K562 (cell line): ENCODE measurements around the gene C2orf42. TPM values are rescaled to one million over a fixed set of nuclear protein-coding genes. Genes with fewer than 3 reads are reported as not detected.
A peak's percentile ranks its signal among the peaks of the same experiment; 100 is the strongest.

Source experiments
- CBX8 ChIP-seq: fragments of 200-600 bp; sonication (generic); IDR thresholded peaks from 2 replicates; pipeline ENCODE4 v1.6.1; 2012; ENCODE audit warnings: borderline replicate concordance, mixed run types, low read depth, mild to moderate bottlenecking, moderate library complexity, mixed read lengths, low read length, control low read depth, inconsistent platforms; ENCODE audit not compliant: poor library complexity, severe bottlenecking; ENCODE audit errors: extremely low read depth
- CHD4 ChIP-seq: fragments of 200-600 bp; sonication (generic); IDR thresholded peaks from 3 replicates; pipeline ENCODE4 v1.6.1; 2012; ENCODE audit warnings: low read depth, mild to moderate bottlenecking, mixed read lengths, low read length, inconsistent platforms; ENCODE audit not compliant: insufficient read depth, insufficient replicate concordance, poor library complexity, severe bottlenecking
- CHD7 ChIP-seq: fragments of 200-600 bp; sonication (generic); IDR thresholded peaks from one replicate; pipeline ENCODE4 v1.6.1; 2012; ENCODE audit warnings: mild to moderate bottlenecking, low read depth, low read length, inconsistent platforms
- HIVEP1 ChIP-seq: fragments of 250-450 bp; sonication (Bioruptor Pico); IDR thresholded peaks from 2 replicates; pipeline ENCODE4 v1.4.0; 2020; ENCODE audit warnings: mild to moderate bottlenecking
- MAZ ChIP-seq, 2 experiments: fragments of 450-650 bp in 1 of 2; sonication (generic) in 1 of 2; formaldehyde crosslinking; IDR thresholded peaks in 1 of 2; conservative IDR thresholded peaks in 1 of 2; 2 replicates each; pipeline versions ENCODE4 v1.4.0 to v1.5.0; 2020; ENCODE audit warnings: mild to moderate bottlenecking in 1 of 2, missing genetic modification reagents in 1 of 2
- NKRF ChIP-seq: fragments of 450-650 bp; IDR thresholded peaks from 2 replicates; pipeline ENCODE4 v1.6.1; 2016; ENCODE audit warnings: borderline replicate concordance
- RCOR1 ChIP-seq, 2 experiments: IDR thresholded peaks; 2 replicates each; pipeline ENCODE4 v1.6.1; 2012; ENCODE audit warnings: low read depth in 2 of 2, low read length in 2 of 2, borderline replicate concordance in 1 of 2, improper control_type of control experiment in 1 of 2
- TAF9B ChIP-seq: fragments of 450-650 bp; IDR thresholded peaks from 2 replicates; pipeline ENCODE4 v1.6.1; 2018; ENCODE audit warnings: mild to moderate bottlenecking; ENCODE audit not compliant: partially characterized antibody
- polyA plus RNA-seq, 8 experiments: library from polyadenylated mRNA; depleted of rRNA in 4 of 8; stranded (reverse) in 5 of 8; unstranded in 3 of 8; fragments of >200 nt; fragmentation: Nextera tagmentation in 2 of 8; fragmentation: Illumina TruSeq in 1 of 8; extraction: Ambion mirVana in 2 of 8; extraction: Trizol in 1 of 8; gene quantifications; 2 replicates each; pipeline versions ENCODE4 v1.2.1 to v1.2.3, GENCODE V29; 2011 to 2014; ENCODE audit warnings: inconsistent platforms in 1 of 8, missing spikeins in 1 of 8
- total RNA-seq, 7 experiments: library from RNA; depleted of rRNA in 6 of 7; stranded (reverse); fragments of >200 nt in 6 of 7; fragmentation: Illumina TruSeq in 2 of 7; extraction: Trizol in 2 of 7; gene quantifications; 2 replicates each; pipeline versions ENCODE4 v1.2.1 to v1.2.3, GENCODE V29; 2011 to 2021; ENCODE audit warnings: low replicate concordance in 1 of 7
- TF ChIP-seq, protein P1 (sequence below), 2 experiments: fragments of 200-800 bp in 1 of 2; sonication (Bioruptor generic) in 1 of 2; sonication (generic) in 1 of 2; formaldehyde crosslinking in 1 of 2; IDR thresholded peaks in 1 of 2; conservative IDR thresholded peaks in 1 of 2; 2 replicates each; pipeline versions ENCODE4 v1.5.0 to v1.6.1; 2016 to 2020; ENCODE audit warnings: missing compliant biosample characterization in 1 of 2, missing genetic modification characterization in 1 of 2, missing genetic modification reagents in 1 of 2

Gene C2orf42
- total and polyA plus RNA-seq, 9 of the 15 experiments (the other 6 are each of a cell fraction or from before 2014, with no cell fraction given) = 4.6 to 10.9 (median 7.5) TPM

- no peak for TF ChIP-seq MAZ (CRISPR knock-in tag; conservative IDR thresholded peaks at IDR 0.05 in 1 of 2, IDR thresholded peaks at IDR 0.05 in 1 of 2)
- TF ChIP-seq CHD7 = no peak
- TF ChIP-seq RCOR1 (IDR thresholded peaks at IDR 0.05; ENCODE audit: borderline replicate concordance in 1 of 2, low read depth in 2 of 2, low read length in 2 of 2) = peak in 1 of 2 experiments; percentile 25; a peak in 2 of 4 replicates
- TF ChIP-seq, protein P1, sequence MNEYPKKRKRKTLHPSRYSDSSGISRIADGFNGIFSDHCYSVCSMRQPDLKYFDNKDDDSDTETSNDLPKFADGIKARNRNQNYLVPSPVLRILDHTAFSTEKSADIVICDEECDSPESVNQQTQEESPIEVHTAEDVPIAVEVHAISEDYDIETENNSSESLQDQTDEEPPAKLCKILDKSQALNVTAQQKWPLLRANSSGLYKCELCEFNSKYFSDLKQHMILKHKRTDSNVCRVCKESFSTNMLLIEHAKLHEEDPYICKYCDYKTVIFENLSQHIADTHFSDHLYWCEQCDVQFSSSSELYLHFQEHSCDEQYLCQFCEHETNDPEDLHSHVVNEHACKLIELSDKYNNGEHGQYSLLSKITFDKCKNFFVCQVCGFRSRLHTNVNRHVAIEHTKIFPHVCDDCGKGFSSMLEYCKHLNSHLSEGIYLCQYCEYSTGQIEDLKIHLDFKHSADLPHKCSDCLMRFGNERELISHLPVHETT (CRISPR knock-in tag; conservative IDR thresholded peaks at IDR 0.05 in 1 of 2, IDR thresholded peaks at IDR 0.05 in 1 of 2) = no peak; a peak in 1 of 4 replicates
- TF ChIP-seq TAF9B = no peak
- TF ChIP-seq HIVEP1 (CRISPR knock-in tag) = 0 out of 2 replicates have a peak, but pooled peaks have one; percentile 45
- no peak for TF ChIP-seq CHD4
- no peak for TF ChIP-seq NKRF
- TF ChIP-seq CBX8 = no peak
Observed at GRCh38 chr2:70123051-70123828, 67.6 kb downstream of the C2orf42 start (continued).
